Nephron (organoid): Measurements from ENCODE around the gene SORL1.

ENCODE experiments used
- H3K27ac Mint-ChIP-seq, 3 experiments: 2 replicates each; pipeline ENCODE4 v1.8.0; 2020; ENCODE audit warnings: mixed read lengths in 3 of 3, mild to moderate bottlenecking in 2 of 3, moderate library complexity in 1 of 3
- H3K27me3 Mint-ChIP-seq: 2 replicates; pipeline ENCODE4 v1.8.0; 2021; ENCODE audit warnings: low read depth, mild to moderate bottlenecking, moderate library complexity, mixed read lengths
- H3K36me3 Mint-ChIP-seq: 2 replicates; pipeline ENCODE4 v1.8.0; 2020; ENCODE audit warnings: low read depth, mixed read lengths
- H3K4me1 Mint-ChIP-seq: 2 replicates; pipeline ENCODE4 v1.8.0; 2020; ENCODE audit warnings: mixed read lengths
- H3K4me3 Mint-ChIP-seq, 3 experiments: 2 replicates each; pipeline ENCODE4 v1.8.0; 2020; ENCODE audit warnings: mild to moderate bottlenecking in 3 of 3, mixed read lengths in 3 of 3, moderate library complexity in 2 of 3
- H3K9me3 Mint-ChIP-seq: 2 replicates; pipeline ENCODE4 v1.8.0; 2020; ENCODE audit warnings: mixed read lengths
- CTCF ChIP-seq, 3 experiments: fragments of 200-600 bp; sonication (generic); IDR thresholded peaks; one replicate each; pipeline ENCODE4 v1.5.0; 2021; ENCODE audit warnings: antibody characterized with exemption in 3 of 3; ENCODE audit not compliant: unreplicated experiment in 3 of 3

SORL1 gene

GRCh38 chr11:121582296-121582695, 130.2 kb downstream of the SORL1 start:
- Mint-ChIP-seq H3K4me3 (no peak overlapping the region), H3K27ac (no peak overlapping the region), H3K27me3 (no peaks in the 10 kb centered on the region), H3K36me3 (peaks cover 50% of the 10 kb centered on the region), H3K9me3 (peaks cover 13% of the 10 kb centered on the region), H3K4me1 (peaks cover 19% of the 10 kb centered on the region)
- no peak for TF ChIP-seq CTCF (IDR thresholded peaks at IDR 0.05; ENCODE audit: unreplicated experiment in 3 of 3)

GRCh38 chr11:121583825-121584224, 131.7 kb downstream of the SORL1 start:
- no peaks in the 10 kb centered on the region for H3K27me3 Mint-ChIP-seq
- H3K36me3 Mint-ChIP-seq, result peaks cover 43% of the 10 kb centered on the region
- H3K27ac Mint-ChIP-seq, result no peak overlapping the region
- peaks cover 13% of the 10 kb centered on the region for H3K9me3 Mint-ChIP-seq
- H3K4me3 Mint-ChIP-seq, result no peak overlapping the region
- TF ChIP-seq CTCF (IDR thresholded peaks at IDR 0.05; ENCODE audit: unreplicated experiment in 3 of 3), result no peak
- peaks cover 5% of the 10 kb centered on the region for H3K4me1 Mint-ChIP-seq

- no peaks in the 10 kb centered on the region for H3K9me3 Mint-ChIP-seq
- no peak overlapping the region for H3K27ac Mint-ChIP-seq
- TF ChIP-seq CTCF (IDR thresholded peaks at IDR 0.05; ENCODE audit: unreplicated experiment in 3 of 3), result no peak
- peaks cover 16% of the 10 kb centered on the region for H3K4me1 Mint-ChIP-seq
- peaks cover 3% of the 10 kb centered on the region for H3K27me3 Mint-ChIP-seq
- H3K36me3 Mint-ChIP-seq, result peaks cover 29% of the 10 kb centered on the region
- no peak overlapping the region for H3K4me3 Mint-ChIP-seq
Measured at GRCh38 chr11:121586750-121587149, 134.6 kb downstream of the SORL1 start.

- no peak for TF ChIP-seq CTCF (IDR thresholded peaks at IDR 0.05; ENCODE audit: unreplicated experiment in 3 of 3)
- H3K9me3 Mint-ChIP-seq, result no peaks in the 10 kb centered on the region
- H3K4me3 Mint-ChIP-seq, result no peak overlapping the region
- peaks cover 14% of the 10 kb centered on the region for H3K4me1 Mint-ChIP-seq
- H3K36me3 Mint-ChIP-seq, result peaks cover 29% of the 10 kb centered on the region
- H3K27me3 Mint-ChIP-seq, result peaks cover 3% of the 10 kb centered on the region
- no peak overlapping the region for H3K27ac Mint-ChIP-seq
Measured at GRCh38 chr11:121587182-121587581, 135.1 kb downstream of the SORL1 start.

GRCh38 chr11:121588747-121589146, 136.6 kb downstream of the SORL1 start:
- peaks cover 11% of the 10 kb centered on the region for H3K4me1 Mint-ChIP-seq
- no peak overlapping the region for H3K4me3 Mint-ChIP-seq
- peak overlapping the region in 1 of 3 experiments; percentile 18 for H3K27ac Mint-ChIP-seq

More at GRCh38 chr11:121588747-121589146, 136.6 kb downstream of the SORL1 start:
- peaks cover 3% of the 10 kb centered on the region for H3K9me3 Mint-ChIP-seq
- H3K36me3 Mint-ChIP-seq, result peaks cover 39% of the 10 kb centered on the region
- peaks cover 3% of the 10 kb centered on the region for H3K27me3 Mint-ChIP-seq
- no peak for TF ChIP-seq CTCF (IDR thresholded peaks at IDR 0.05; ENCODE audit: unreplicated experiment in 3 of 3)
